Hepatocyte (in vitro differentiated cells): ENCODE results near the gene ZFP30. TPM values are rescaled to one million over a fixed set of nuclear protein-coding genes. Genes with fewer than 3 reads are reported as not detected.
A peak's percentile ranks its signal among the peaks of the same experiment; 100 is the strongest.

ENCODE experiments used
- DNase-seq: peaks from one replicate; pipeline ENCODE4 v3.0.0-alpha.2; 2016; ENCODE audit warnings: low spot score
- H2AFZ ChIP-seq: fragments of 200-600 bp; sonication (generic); 2 replicates; pipeline ENCODE4 v1.6.0; 2016; ENCODE audit warnings: antibody characterized with exemption, mild to moderate bottlenecking
- H3K27ac ChIP-seq: fragments of 200-600 bp; sonication (generic); 2 replicates; pipeline ENCODE4 v1.5.1; 2016; ENCODE audit warnings: mild to moderate bottlenecking
- H3K27me3 ChIP-seq: fragments of 200-600 bp; sonication (generic); 2 replicates; pipeline ENCODE4 v1.6.1; 2016
- H3K36me3 ChIP-seq: fragments of 200-600 bp; sonication (generic); replicated peaks from 2 replicates; pipeline ENCODE4 v1.5.1; 2016; ENCODE audit warnings: low read depth; ENCODE audit not compliant: insufficient read depth
- H3K4me1 ChIP-seq: fragments of 200-600 bp; sonication (generic); 2 replicates; pipeline ENCODE4 v1.5.1; 2016; ENCODE audit warnings: mild to moderate bottlenecking, moderate library complexity; ENCODE audit not compliant: insufficient read depth
- H3K4me2 ChIP-seq: fragments of 200-600 bp; sonication (generic); 2 replicates; pipeline ENCODE4 v1.6.0; 2016
- H3K4me3 ChIP-seq: fragments of 200-600 bp; sonication (generic); 2 replicates; pipeline ENCODE4 v1.5.1; 2016; ENCODE audit warnings: mild to moderate bottlenecking
- H3K79me2 ChIP-seq: fragments of 200-600 bp; sonication (generic); 2 replicates; pipeline ENCODE4 v1.6.0; 2017; ENCODE audit warnings: mild to moderate bottlenecking
- H3K9me2 ChIP-seq: fragments of 200-600 bp; sonication (generic); replicated peaks from 2 replicates; pipeline ENCODE4 v1.6.0; 2017; ENCODE audit warnings: mild to moderate bottlenecking; ENCODE audit not compliant: insufficient read depth
- H3K9me3 ChIP-seq: fragments of 200-600 bp; sonication (generic); 2 replicates; pipeline ENCODE4 v1.5.1; 2016; ENCODE audit warnings: low read depth, mild to moderate bottlenecking
- H4K20me1 ChIP-seq: fragments of 200-600 bp; sonication (generic); 2 replicates; pipeline ENCODE4 v1.6.0; 2016; ENCODE audit warnings: mild to moderate bottlenecking; ENCODE audit not compliant: insufficient read depth, poor library complexity, severe bottlenecking
- CTCF ChIP-seq: fragments of 200-600 bp; sonication (generic); IDR thresholded peaks from 2 replicates; pipeline ENCODE4 v1.5.1; 2016; ENCODE audit warnings: antibody characterized with exemption, mild to moderate bottlenecking; ENCODE audit not compliant: poor library complexity
- EZH2 ChIP-seq: fragments of 200-600 bp; sonication (generic); IDR thresholded peaks from 2 replicates; pipeline ENCODE4 v1.6.1; 2016; ENCODE audit warnings: antibody characterized with exemption, mild to moderate bottlenecking, borderline replicate concordance
- EZH2phosphoT487 ChIP-seq: fragments of 200-600 bp; sonication (generic); IDR thresholded peaks from one replicate; pipeline ENCODE4 v1.6.1; 2018; ENCODE audit warnings: antibody characterized with exemption, mild to moderate bottlenecking, low read depth, moderate library complexity; ENCODE audit not compliant: unreplicated experiment, severe bottlenecking
- WGBS: methylation state at CpG from one replicate; pipeline ENCODE4 v1.1.6; 2016; ENCODE audit warnings: low lambda C conversion rate; ENCODE audit errors: missing lambda C conversion rate; 5-methylcytosine and 5-hydroxymethylcytosine counted together
- polyA plus RNA-seq: library from polyadenylated mRNA; unstranded; fragments of >200 nt; fragmentation: Nextera tagmentation; extraction: Ambion mirVana; gene quantifications from 2 replicates; pipeline ENCODE4 v1.2.1, GENCODE V29; 2016
- total RNA-seq: library from RNA; depleted of rRNA; stranded (reverse); fragments of >200 nt; gene quantifications from 2 replicates; pipeline ENCODE4 v1.2.3, GENCODE V29; 2014

Gene ZFP30
- total and polyA plus RNA-seq, 2 experiments from 2014 or later: 3.2 to 19.0 TPM

GRCh38 chr19:37695144-37695899 lies 40.1 kb upstream of the ZFP30 start:
- Histone ChIP-seq H3K4me1 (no peaks in the 10 kb centered on the region), H3K9me3 (peaks cover 6% of the 10 kb centered on the region), H3K79me2 (peaks cover 5% of the 10 kb centered on the region), H4K20me1 (no peaks in the 10 kb centered on the region), H2AFZ (no peak overlapping the region), H3K36me3 (peaks cover 13% of the 10 kb centered on the region), H3K4me3 (no peak overlapping the region), H3K27ac (no peak overlapping the region), H3K27me3 (no peaks in the 10 kb centered on the region), H3K9me2 (no peaks in the 10 kb centered on the region), H3K4me2 (no peak overlapping the region)
- 88% methylated on average over 3 of the region's 3 CpGs for WGBS
- no peak for TF ChIP-seq EZH2
- no peak for TF ChIP-seq CTCF
- no peak for TF ChIP-seq EZH2phosphoT487
- DNase-seq: no peak

GRCh38 chr19:37692956-37693620 lies 37.8 kb upstream of the ZFP30 start:
- Histone ChIP-seq H3K27ac (no peak overlapping the region), H3K79me2 (peaks cover 5% of the 10 kb centered on the region), H3K4me2 (peak overlapping the region; percentile 82), H2AFZ (no peak overlapping the region), H3K4me3 (no peak overlapping the region), H3K27me3 (no peaks in the 10 kb centered on the region), H3K4me1 (no peaks in the 10 kb centered on the region), H3K9me3 (no peaks in the 10 kb centered on the region), H3K36me3 (no peaks in the 10 kb centered on the region), H3K9me2 (no peaks in the 10 kb centered on the region), H4K20me1 (no peaks in the 10 kb centered on the region)
- 79% methylated on average over 11 of the region's 11 CpGs for WGBS
- no peak for TF ChIP-seq EZH2phosphoT487
- TF ChIP-seq EZH2: no peak
- TF ChIP-seq CTCF: no peak
- DNase-seq: no peak

- Histone ChIP-seq H3K27me3 (no peaks in the 10 kb centered on the region), H4K20me1 (no peaks in the 10 kb centered on the region), H3K4me1 (no peaks in the 10 kb centered on the region), H3K4me3 (peak overlapping the region; percentile 37), H3K9me3 (no peaks in the 10 kb centered on the region), H3K36me3 (no peaks in the 10 kb centered on the region), H3K27ac (peak overlapping the region; percentile 67), H3K9me2 (no peaks in the 10 kb centered on the region), H3K79me2 (peaks cover 5% of the 10 kb centered on the region), H3K4me2 (peak overlapping the region; percentile 82), H2AFZ (peak overlapping the region; percentile 85)
- peak; percentile 90 for DNase-seq
- TF ChIP-seq EZH2phosphoT487: no peak
- no peak for TF ChIP-seq CTCF
- no peak for TF ChIP-seq EZH2
- 2% methylated on average over 48 of the region's 48 CpGs for WGBS
These were observed 36.7 kb upstream of the ZFP30 start for GRCh38 chr19:37691881-37692504.
